RWPE1 (cell line): ENCODE data around the gene RYR3.

Source experiments
- CTCF ChIA-PET: fragments of 350-600 bp; sonication (Branson Sonifier 250); formaldehyde crosslinking; extraction: SDS; loops from one replicate; lab custom pipeline; 2021; lab: Yijun Ruan, JAX
- POLR2A ChIA-PET: fragments of 400-600 bp; formaldehyde crosslinking; extraction: SDS; loops from one replicate; lab custom pipeline; 2020; ENCODE audit warnings: antibody characterized with exemption; ENCODE audit not compliant: low non-redundant PET; lab: Yijun Ruan, JAX
- DNase-seq: peaks from one replicate; pipeline ENCODE4 v3.0.0; 2012; ENCODE audit warnings: low spot score
- H3K27ac ChIP-seq: fragments of 450-650 bp; 2 replicates; pipeline ENCODE4 v1.5.1; 2017
- CTCF ChIP-seq: fragments of 450-650 bp; conservative IDR thresholded peaks from 2 replicates; pipeline ENCODE4 v1.5.1; 2017; ENCODE audit warnings: low read depth, mild to moderate bottlenecking

Gene RYR3

DNA sequence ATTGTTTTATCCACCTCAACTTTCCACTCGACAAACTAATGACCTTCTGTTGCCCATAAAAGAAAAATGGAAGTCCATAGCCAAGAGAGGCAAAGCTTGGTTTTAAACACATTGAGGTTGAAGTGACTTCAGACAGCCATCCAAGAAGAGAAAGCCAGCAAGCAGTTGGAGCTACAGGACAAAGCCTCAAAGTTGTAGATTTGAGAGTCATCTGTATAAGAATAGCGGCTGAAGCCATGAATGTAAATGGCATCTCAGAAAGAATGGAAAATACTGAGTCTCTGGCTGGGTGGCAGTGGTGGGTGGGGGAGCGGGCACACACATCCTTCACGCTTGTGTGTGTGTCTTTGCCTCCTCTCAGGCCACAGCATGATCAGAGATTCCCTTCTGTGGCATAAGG lies 533.4 kb downstream of the RYR3 start:
- H3K27ac ChIP-seq = no peak overlapping the region
- ChIA-PET POLR2A (no interaction called here), CTCF (no interaction called here)
- no peak for DNase-seq
- TF ChIP-seq CTCF = no peak

- ChIA-PET POLR2A (no interaction called here), CTCF (no interaction called here)
- H3K27ac ChIP-seq = no peak overlapping the region
- DNase-seq = no peak
- no peak for TF ChIP-seq CTCF
These were observed 533.8 kb downstream of the RYR3 start for GRCh38 chr15:33844597-33844996.

GRCh38 chr15:33846142-33846541 lies 535.4 kb downstream of the RYR3 start:
- no peak for DNase-seq
- CTCF ChIA-PET = no interaction called here
- POLR2A ChIA-PET = no interaction called here
- TF ChIP-seq CTCF = no peak
- H3K27ac ChIP-seq = no peak overlapping the region

- CTCF ChIA-PET = interaction anchor here (0.7 kb wide), 2 partner anchors 109 to 286 kb away, joined by 3 read pairs; no protein-coding TSS in a partner anchor
- no peak for DNase-seq
These were observed 536.1 kb downstream of the RYR3 start for GRCh38 chr15:33846862-33847261.

GRCh38 chr15:33848011-33848410 lies 537.2 kb downstream of the RYR3 start:
- ChIA-PET CTCF (no interaction called here), POLR2A (no interaction called here)
- TF ChIP-seq CTCF = no peak
- DNase-seq = no peak
- no peak overlapping the region for H3K27ac ChIP-seq

More at GRCh38 chr15:33846862-33847261, 536.1 kb downstream of the RYR3 start:
- POLR2A ChIA-PET = no interaction called here
- no peak overlapping the region for H3K27ac ChIP-seq
- no peak for TF ChIP-seq CTCF

- TF ChIP-seq CTCF = no peak
- POLR2A ChIA-PET = no interaction called here
These were observed 540.3 kb downstream of the RYR3 start for GRCh38 chr15:33851079-33851478.

DNA sequence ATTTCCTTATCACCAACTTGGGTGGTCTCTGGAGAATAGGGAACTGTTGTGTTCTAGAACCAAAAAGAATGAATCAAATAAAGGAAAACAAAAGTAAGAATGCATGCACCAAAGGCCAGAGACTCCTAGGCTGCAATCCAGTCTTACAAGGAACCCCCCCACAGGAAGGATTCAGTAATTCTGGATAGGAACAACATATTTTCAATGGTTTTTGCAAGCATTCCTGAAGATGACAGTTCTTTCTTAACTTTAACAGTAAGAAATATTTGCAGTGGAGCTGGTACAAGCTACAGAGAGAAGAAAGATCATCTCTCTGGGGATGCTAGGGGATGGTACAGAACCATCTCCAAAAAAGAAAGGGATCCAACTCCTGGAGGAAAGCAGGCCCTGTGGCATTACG lies 541.3 kb downstream of the RYR3 start:
- POLR2A ChIA-PET = no interaction called here
- TF ChIP-seq CTCF = no peak
- no peak for DNase-seq
- no peak overlapping the region for H3K27ac ChIP-seq
- CTCF ChIA-PET = no interaction called here

More at GRCh38 chr15:33851079-33851478, 540.3 kb downstream of the RYR3 start:
- DNase-seq = no peak
- no peak overlapping the region for H3K27ac ChIP-seq
- CTCF ChIA-PET = interaction anchor here (0.7 kb wide), 1 partner anchor 129 kb away, joined by 3 read pairs; no protein-coding TSS in a partner anchor
